Panc1 (cell line): ENCODE measurements around the gene KDM4D. TPM values are rescaled to one million over a fixed set of nuclear protein-coding genes. Genes with fewer than 3 reads are reported as not detected.

ENCODE experiments used
- ATAC-seq: fragments of 200-7000 bp; cut with Tn5 transposase; 2 replicates; pipeline ENCODE4 v1.9.1; 2020; ENCODE audit warnings: mild to moderate bottlenecking, moderate library complexity
- BruUV-seq: library from RNA; stranded (reverse); fragments of 400-500 nt; replicated peaks from 2 replicates; lab custom pipeline; 2021; lab: Mats Ljungman, UMichigan
- CTCF ChIA-PET: fragments of 300-600 bp; sonication (Branson Sonifier 250); formaldehyde crosslinking; loops from one replicate; lab custom pipeline; 2022; ENCODE audit warnings: antibody characterized with exemption; lab: Charles Lee
- POLR2A ChIA-PET: fragments of 300-600 bp; sonication (Branson Sonifier 250); formaldehyde crosslinking; loops from one replicate; lab custom pipeline; 2022; ENCODE audit warnings: antibody characterized with exemption; lab: Charles Lee
- DNase-seq: peaks from one replicate; pipeline ENCODE4 v3.0.0-alpha.2; 2010; ENCODE audit warnings: low read depth, low spot score
- H3K27ac ChIP-seq: 2 replicates; pipeline ENCODE4 v1.5.1; 2011; ENCODE audit warnings: mild to moderate bottlenecking, low read length, inconsistent platforms
- H3K27me3 ChIP-seq: fragments of 200-500 bp; sonication (Bioruptor generic); 2 replicates; pipeline ENCODE4 v1.6.0; 2014; ENCODE audit warnings: low read length, inconsistent platforms; ENCODE audit not compliant: control insufficient read depth, insufficient read depth
- H3K36me3 ChIP-seq: fragments of 200-500 bp; sonication (Bioruptor generic); 2 replicates; pipeline ENCODE4 v1.5.1; 2014; ENCODE audit warnings: inconsistent platforms, mild to moderate bottlenecking, low read length, moderate library complexity; ENCODE audit not compliant: control insufficient read depth, insufficient read depth
- H3K4me1 ChIP-seq: 2 replicates; pipeline ENCODE4 v1.5.1; 2011; ENCODE audit warnings: inconsistent platforms, mild to moderate bottlenecking, low read length, moderate library complexity; ENCODE audit not compliant: control insufficient read depth, insufficient read depth
- H3K4me3 ChIP-seq, 2 experiments: 2 replicates each; pipeline ENCODE4 v1.5.1; 2011 to 2012; ENCODE audit warnings: low read depth in 2 of 2, low read length in 2 of 2, mild to moderate bottlenecking in 2 of 2, inconsistent platforms in 1 of 2, moderate library complexity in 1 of 2
- H3K9me3 ChIP-seq: fragments of 200-500 bp; sonication (Bioruptor generic); 2 replicates; pipeline ENCODE4 v1.5.1; 2014; ENCODE audit warnings: low read depth, mild to moderate bottlenecking, inconsistent platforms, low read length, moderate library complexity; ENCODE audit not compliant: control insufficient read depth, insufficient read depth
- POLR2AphosphoS5 ChIP-seq: IDR thresholded peaks from 2 replicates; pipeline ENCODE4 v1.6.1; 2012; ENCODE audit warnings: mild to moderate bottlenecking, low read depth, low read length, moderate library complexity
- SIN3A ChIP-seq: IDR thresholded peaks from 2 replicates; pipeline ENCODE4 v1.6.1; 2012; ENCODE audit warnings: low read depth, mild to moderate bottlenecking, low read length, moderate library complexity, borderline replicate concordance; ENCODE audit not compliant: insufficient read depth
- TCF7L2 ChIP-seq: IDR thresholded peaks from 2 replicates; pipeline ENCODE4 v1.6.1; 2011; ENCODE audit warnings: mild to moderate bottlenecking, low read depth, low read length, inconsistent platforms
- in situ Hi-C: cut with HindIII; loops from 2 replicates; pipeline ENCODE4 v1.10.0; 2016; ENCODE audit warnings: low sequenced_read_pairs, low pct_unique_long_range_greater_than_20kb
- intact Hi-C: fragments of 100-400 bp; cut with micrococcal nuclease; formaldehyde crosslinking; loops from one replicate; pipeline ENCODE4 v1.10.0; 2022; ENCODE audit not compliant: unreplicated experiment
- total RNA-seq: library from RNA; stranded (reverse); gene quantifications from one replicate; pipeline ENCODE4 v1.2.1, GENCODE V29; 2021; ENCODE audit not compliant: unreplicated experiment
- TF ChIP-seq, protein P1 (sequence below): fragments of 450-650 bp; IDR thresholded peaks from 2 replicates; pipeline ENCODE4 v1.5.1; 2017; ENCODE audit warnings: mild to moderate bottlenecking
- TF ChIP-seq, protein P2 (sequence below), 2 experiments: IDR thresholded peaks; 2 replicates each; pipeline ENCODE4 v1.6.1; 2011 to 2012; ENCODE audit warnings: low read depth in 2 of 2, control low read depth in 1 of 2, low read length in 1 of 2, mild to moderate bottlenecking in 1 of 2, moderate library complexity in 1 of 2; ENCODE audit not compliant: insufficient read depth in 1 of 2

KDM4D gene
- total RNA-seq, 1 experiment from 2014 or later: 0.87 TPM

DNA sequence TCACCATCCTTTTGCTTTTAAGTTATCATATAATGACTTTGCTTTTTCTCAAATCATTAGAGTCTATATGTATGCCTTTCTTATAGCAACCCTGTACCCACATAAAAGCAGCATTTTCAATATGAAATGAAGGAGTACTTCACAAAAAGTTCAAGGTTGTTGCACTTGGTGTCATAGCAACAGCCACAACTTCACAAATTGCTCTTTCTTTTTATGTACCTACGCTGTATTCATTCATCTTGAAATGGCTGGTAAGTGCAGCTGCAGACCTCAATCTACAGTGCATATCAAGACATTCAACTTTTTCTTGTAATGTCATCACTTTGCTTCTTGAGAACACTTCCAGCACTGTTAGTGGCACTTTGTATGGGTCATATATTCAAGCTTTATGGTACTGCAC is 18.8 kb upstream of the KDM4D start:
- H3K27ac ChIP-seq: no peak overlapping the region
- ATAC-seq (no peak), DNase-seq (no peak)
- H3K4me1 ChIP-seq: no peaks in the 10 kb centered on the region
- H3K9me3 ChIP-seq: no peaks in the 10 kb centered on the region
- in situ Hi-C loops (no loop called here), intact Hi-C loops (no loop called here)
- TF ChIP-seq SIN3A (no peak), TCF7L2 (no peak), POLR2AphosphoS5 (no peak)
- TF ChIP-seq, protein P1, sequence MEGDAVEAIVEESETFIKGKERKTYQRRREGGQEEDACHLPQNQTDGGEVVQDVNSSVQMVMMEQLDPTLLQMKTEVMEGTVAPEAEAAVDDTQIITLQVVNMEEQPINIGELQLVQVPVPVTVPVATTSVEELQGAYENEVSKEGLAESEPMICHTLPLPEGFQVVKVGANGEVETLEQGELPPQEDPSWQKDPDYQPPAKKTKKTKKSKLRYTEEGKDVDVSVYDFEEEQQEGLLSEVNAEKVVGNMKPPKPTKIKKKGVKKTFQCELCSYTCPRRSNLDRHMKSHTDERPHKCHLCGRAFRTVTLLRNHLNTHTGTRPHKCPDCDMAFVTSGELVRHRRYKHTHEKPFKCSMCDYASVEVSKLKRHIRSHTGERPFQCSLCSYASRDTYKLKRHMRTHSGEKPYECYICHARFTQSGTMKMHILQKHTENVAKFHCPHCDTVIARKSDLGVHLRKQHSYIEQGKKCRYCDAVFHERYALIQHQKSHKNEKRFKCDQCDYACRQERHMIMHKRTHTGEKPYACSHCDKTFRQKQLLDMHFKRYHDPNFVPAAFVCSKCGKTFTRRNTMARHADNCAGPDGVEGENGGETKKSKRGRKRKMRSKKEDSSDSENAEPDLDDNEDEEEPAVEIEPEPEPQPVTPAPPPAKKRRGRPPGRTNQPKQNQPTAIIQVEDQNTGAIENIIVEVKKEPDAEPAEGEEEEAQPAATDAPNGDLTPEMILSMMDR: no peak
- TF ChIP-seq, protein P2, sequence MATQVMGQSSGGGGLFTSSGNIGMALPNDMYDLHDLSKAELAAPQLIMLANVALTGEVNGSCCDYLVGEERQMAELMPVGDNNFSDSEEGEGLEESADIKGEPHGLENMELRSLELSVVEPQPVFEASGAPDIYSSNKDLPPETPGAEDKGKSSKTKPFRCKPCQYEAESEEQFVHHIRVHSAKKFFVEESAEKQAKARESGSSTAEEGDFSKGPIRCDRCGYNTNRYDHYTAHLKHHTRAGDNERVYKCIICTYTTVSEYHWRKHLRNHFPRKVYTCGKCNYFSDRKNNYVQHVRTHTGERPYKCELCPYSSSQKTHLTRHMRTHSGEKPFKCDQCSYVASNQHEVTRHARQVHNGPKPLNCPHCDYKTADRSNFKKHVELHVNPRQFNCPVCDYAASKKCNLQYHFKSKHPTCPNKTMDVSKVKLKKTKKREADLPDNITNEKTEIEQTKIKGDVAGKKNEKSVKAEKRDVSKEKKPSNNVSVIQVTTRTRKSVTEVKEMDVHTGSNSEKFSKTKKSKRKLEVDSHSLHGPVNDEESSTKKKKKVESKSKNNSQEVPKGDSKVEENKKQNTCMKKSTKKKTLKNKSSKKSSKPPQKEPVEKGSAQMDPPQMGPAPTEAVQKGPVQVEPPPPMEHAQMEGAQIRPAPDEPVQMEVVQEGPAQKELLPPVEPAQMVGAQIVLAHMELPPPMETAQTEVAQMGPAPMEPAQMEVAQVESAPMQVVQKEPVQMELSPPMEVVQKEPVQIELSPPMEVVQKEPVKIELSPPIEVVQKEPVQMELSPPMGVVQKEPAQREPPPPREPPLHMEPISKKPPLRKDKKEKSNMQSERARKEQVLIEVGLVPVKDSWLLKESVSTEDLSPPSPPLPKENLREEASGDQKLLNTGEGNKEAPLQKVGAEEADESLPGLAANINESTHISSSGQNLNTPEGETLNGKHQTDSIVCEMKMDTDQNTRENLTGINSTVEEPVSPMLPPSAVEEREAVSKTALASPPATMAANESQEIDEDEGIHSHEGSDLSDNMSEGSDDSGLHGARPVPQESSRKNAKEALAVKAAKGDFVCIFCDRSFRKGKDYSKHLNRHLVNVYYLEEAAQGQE (IDR thresholded peaks at IDR 0.05; ENCODE audit: insufficient read depth in 1 of 2, low read depth in 2 of 2, low read length in 1 of 2): no peak
- no peaks in the 10 kb centered on the region for H3K36me3 ChIP-seq
- CTCF ChIA-PET: no interaction called here
- POLR2A ChIA-PET: no interaction called here
- BruUV-seq: no TSS peak
- H3K4me3 ChIP-seq: no peak overlapping the region
- peaks cover 3% of the 10 kb centered on the region; the same call in 1 of the 2 replicates for H3K27me3 ChIP-seq

DNA sequence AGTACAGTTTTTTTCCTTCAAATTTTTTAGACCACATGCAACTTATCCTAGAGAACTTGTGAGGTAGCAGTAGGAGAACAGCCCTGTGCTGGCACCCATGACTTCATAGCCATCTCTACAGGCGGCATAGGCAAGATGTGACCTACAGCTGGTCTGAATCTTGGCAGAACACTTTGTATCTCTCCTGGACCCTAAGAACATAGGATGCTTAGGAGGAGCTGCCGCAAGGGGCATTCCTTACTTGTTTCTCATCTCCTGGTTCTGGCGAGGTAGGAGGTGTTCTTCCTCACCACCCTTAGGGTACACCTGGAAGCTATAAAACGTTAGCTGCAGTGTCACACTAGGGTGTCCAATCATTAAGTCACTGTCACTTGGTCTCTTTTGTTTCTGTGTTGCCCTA is 16.5 kb upstream of the KDM4D start:
- intact Hi-C loops: no loop called here

DNA sequence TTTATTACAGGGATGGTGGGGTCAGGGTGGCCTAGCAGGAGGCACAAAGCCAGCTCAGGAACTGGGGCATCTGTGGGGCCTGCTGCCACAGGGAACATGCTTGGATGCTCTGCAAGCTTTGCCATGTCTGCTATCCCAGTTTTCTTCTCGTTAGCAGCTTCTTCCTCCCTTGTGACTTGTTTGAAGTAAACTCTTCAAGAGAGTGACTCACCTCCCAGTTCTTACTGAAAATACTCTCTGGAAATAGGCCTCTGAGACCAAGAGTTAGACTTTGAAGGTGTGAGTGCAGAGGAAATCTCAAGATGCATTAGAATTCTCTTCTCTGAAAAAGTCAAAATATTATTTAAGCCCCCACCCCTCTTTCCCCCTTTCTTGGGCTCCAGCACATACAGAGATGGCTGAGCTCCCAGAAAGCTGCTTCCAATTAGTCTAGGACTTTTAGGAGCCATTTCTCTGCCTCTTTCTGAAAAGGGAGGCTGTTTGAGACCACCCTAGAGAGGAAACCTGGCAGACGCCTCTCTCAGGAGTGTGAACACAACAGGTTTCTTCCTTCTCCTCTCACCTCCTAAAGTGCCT is 15.3 kb upstream of the KDM4D start:
- ATAC-seq (no peak), DNase-seq (no peak)
- no peaks in the 10 kb centered on the region for H3K27me3 ChIP-seq
- TF ChIP-seq, protein P2 (IDR thresholded peaks at IDR 0.05; ENCODE audit: insufficient read depth in 1 of 2, low read depth in 2 of 2, low read length in 1 of 2): no peak
- TF ChIP-seq SIN3A (no peak), POLR2AphosphoS5 (no peak), TCF7L2 (no peak)
- TF ChIP-seq, protein P1: no peak
- H3K4me1 ChIP-seq: no peaks in the 10 kb centered on the region
- in situ Hi-C loops: no loop called here
- H3K4me3 ChIP-seq: no peak overlapping the region
- peaks cover 12% of the 10 kb centered on the region for H3K36me3 ChIP-seq
- intact Hi-C loops: no loop called here
- POLR2A ChIA-PET: interaction anchor here (0.5 kb wide), 1 partner anchor 1272 kb away, joined by 3 read pairs; no protein-coding TSS in a partner anchor
- H3K27ac ChIP-seq: no peak overlapping the region
- no TSS peak for BruUV-seq
- H3K9me3 ChIP-seq: no peaks in the 10 kb centered on the region
- CTCF ChIA-PET: no interaction called here

More for the DNA sequence above, 16.5 kb upstream of the KDM4D start:
- DNase-seq (no peak), ATAC-seq (no peak)
- Histone ChIP-seq H3K27ac (no peak overlapping the region), H3K36me3 (no peaks in the 10 kb centered on the region), H3K27me3 (peaks cover 2% of the 10 kb centered on the region; the same call in 1 of the 2 replicates), H3K4me1 (no peaks in the 10 kb centered on the region), H3K4me3 (no peak overlapping the region), H3K9me3 (no peaks in the 10 kb centered on the region)
- ChIA-PET POLR2A (no interaction called here), CTCF (no interaction called here)
- TF ChIP-seq SIN3A (no peak), POLR2AphosphoS5 (no peak), TCF7L2 (no peak)
- BruUV-seq: no TSS peak
- in situ Hi-C loops: no loop called here
